H1 (cell line): ENCODE measurements around the gene FTL. TPM values are rescaled to one million over a fixed set of nuclear protein-coding genes. Genes with fewer than 3 reads are reported as not detected.

ENCODE experiments used
- KDM4A ChIP-seq: IDR thresholded peaks from one replicate; pipeline ENCODE4 v1.7.1; 2012; ENCODE audit warnings: low read depth, mild to moderate bottlenecking, moderate library complexity, low read length, inconsistent platforms; ENCODE audit not compliant: severe bottlenecking
- SIN3A ChIP-seq, 2 experiments: IDR thresholded peaks in 1 of 2; conservative IDR thresholded peaks in 1 of 2; 2 replicates each; pipeline ENCODE4 v1.6.1; 2011 to 2012; ENCODE audit warnings: low read length in 2 of 2, improper control_type of control experiment in 1 of 2, low read depth in 1 of 2, mild to moderate bottlenecking in 1 of 2
- TAF1 ChIP-seq: IDR thresholded peaks from 2 replicates; pipeline ENCODE4 v1.6.1; 2011; ENCODE audit warnings: mild to moderate bottlenecking, low read depth, low read length
- TCF12 ChIP-seq: IDR thresholded peaks from 2 replicates; pipeline ENCODE4 v1.6.1; 2011; ENCODE audit warnings: low read depth, mild to moderate bottlenecking, low read length
- polyA plus RNA-seq, 7 experiments: library from polyadenylated mRNA; depleted of rRNA in 3 of 7; stranded (reverse) in 5 of 7; unstranded in 2 of 7; fragments of >200 nt in 5 of 7; fragments of 200-250 nt in 2 of 7; gene quantifications; 1 replicate in 5 of 7; 2 replicates in 1 of 7; 4 replicates in 1 of 7; pipeline versions ENCODE4 v1.2.1 to v1.2.3, GENCODE V29; 2011 to 2013; ENCODE audit warnings: missing spikeins in 2 of 7, mixed read lengths in 2 of 7
- total RNA-seq: library from RNA; stranded (reverse); fragmentation: NEBNext Ultra II Directional; extraction: Animal tissue kit (Norgen Biotek cat#: 25700); gene quantifications from 2 replicates; pipeline ENCODE4 v1.2.1, GENCODE V29; 2021
- TF ChIP-seq, protein P1 (sequence below): fragments of 300-600 bp; sonication (generic); IDR thresholded peaks from 2 replicates; pipeline ENCODE4 v1.7.1; 2012; ENCODE audit warnings: low read length, moderate library complexity, mild to moderate bottlenecking, inconsistent platforms; ENCODE audit not compliant: insufficient replicate concordance
- TF ChIP-seq, protein P2 (sequence below): IDR thresholded peaks from 2 replicates; pipeline ENCODE4 v1.6.1; 2011; ENCODE audit warnings: low read length, improper control_type of control experiment

Gene FTL
- total and polyA plus RNA-seq, 2 of the 8 experiments (the other 6 are each of a cell fraction or from before 2014, with no cell fraction given) = 1,751 to 2,427 TPM

DNA sequence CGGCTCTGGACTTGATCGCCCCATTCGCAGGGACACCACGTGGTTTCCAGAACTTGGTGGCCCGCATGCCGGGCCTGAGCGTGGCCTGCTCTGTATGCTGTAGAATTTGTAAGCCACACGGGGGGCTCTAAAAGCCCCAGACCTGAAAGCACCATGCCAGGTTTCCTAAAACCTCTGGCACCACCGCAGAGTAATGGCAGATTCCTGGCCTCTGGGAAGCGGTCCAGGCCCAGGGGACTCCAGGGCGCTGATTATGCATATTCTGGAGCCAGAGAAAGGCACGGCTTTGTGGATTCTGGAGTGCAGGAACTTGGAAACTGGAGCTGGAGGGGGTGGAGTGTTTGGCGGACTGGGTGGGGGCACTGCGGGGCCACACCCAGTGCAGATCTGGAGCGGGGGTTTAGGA, 3.7 kb downstream of the FTL start (continued):
- TF ChIP-seq, protein P1, sequence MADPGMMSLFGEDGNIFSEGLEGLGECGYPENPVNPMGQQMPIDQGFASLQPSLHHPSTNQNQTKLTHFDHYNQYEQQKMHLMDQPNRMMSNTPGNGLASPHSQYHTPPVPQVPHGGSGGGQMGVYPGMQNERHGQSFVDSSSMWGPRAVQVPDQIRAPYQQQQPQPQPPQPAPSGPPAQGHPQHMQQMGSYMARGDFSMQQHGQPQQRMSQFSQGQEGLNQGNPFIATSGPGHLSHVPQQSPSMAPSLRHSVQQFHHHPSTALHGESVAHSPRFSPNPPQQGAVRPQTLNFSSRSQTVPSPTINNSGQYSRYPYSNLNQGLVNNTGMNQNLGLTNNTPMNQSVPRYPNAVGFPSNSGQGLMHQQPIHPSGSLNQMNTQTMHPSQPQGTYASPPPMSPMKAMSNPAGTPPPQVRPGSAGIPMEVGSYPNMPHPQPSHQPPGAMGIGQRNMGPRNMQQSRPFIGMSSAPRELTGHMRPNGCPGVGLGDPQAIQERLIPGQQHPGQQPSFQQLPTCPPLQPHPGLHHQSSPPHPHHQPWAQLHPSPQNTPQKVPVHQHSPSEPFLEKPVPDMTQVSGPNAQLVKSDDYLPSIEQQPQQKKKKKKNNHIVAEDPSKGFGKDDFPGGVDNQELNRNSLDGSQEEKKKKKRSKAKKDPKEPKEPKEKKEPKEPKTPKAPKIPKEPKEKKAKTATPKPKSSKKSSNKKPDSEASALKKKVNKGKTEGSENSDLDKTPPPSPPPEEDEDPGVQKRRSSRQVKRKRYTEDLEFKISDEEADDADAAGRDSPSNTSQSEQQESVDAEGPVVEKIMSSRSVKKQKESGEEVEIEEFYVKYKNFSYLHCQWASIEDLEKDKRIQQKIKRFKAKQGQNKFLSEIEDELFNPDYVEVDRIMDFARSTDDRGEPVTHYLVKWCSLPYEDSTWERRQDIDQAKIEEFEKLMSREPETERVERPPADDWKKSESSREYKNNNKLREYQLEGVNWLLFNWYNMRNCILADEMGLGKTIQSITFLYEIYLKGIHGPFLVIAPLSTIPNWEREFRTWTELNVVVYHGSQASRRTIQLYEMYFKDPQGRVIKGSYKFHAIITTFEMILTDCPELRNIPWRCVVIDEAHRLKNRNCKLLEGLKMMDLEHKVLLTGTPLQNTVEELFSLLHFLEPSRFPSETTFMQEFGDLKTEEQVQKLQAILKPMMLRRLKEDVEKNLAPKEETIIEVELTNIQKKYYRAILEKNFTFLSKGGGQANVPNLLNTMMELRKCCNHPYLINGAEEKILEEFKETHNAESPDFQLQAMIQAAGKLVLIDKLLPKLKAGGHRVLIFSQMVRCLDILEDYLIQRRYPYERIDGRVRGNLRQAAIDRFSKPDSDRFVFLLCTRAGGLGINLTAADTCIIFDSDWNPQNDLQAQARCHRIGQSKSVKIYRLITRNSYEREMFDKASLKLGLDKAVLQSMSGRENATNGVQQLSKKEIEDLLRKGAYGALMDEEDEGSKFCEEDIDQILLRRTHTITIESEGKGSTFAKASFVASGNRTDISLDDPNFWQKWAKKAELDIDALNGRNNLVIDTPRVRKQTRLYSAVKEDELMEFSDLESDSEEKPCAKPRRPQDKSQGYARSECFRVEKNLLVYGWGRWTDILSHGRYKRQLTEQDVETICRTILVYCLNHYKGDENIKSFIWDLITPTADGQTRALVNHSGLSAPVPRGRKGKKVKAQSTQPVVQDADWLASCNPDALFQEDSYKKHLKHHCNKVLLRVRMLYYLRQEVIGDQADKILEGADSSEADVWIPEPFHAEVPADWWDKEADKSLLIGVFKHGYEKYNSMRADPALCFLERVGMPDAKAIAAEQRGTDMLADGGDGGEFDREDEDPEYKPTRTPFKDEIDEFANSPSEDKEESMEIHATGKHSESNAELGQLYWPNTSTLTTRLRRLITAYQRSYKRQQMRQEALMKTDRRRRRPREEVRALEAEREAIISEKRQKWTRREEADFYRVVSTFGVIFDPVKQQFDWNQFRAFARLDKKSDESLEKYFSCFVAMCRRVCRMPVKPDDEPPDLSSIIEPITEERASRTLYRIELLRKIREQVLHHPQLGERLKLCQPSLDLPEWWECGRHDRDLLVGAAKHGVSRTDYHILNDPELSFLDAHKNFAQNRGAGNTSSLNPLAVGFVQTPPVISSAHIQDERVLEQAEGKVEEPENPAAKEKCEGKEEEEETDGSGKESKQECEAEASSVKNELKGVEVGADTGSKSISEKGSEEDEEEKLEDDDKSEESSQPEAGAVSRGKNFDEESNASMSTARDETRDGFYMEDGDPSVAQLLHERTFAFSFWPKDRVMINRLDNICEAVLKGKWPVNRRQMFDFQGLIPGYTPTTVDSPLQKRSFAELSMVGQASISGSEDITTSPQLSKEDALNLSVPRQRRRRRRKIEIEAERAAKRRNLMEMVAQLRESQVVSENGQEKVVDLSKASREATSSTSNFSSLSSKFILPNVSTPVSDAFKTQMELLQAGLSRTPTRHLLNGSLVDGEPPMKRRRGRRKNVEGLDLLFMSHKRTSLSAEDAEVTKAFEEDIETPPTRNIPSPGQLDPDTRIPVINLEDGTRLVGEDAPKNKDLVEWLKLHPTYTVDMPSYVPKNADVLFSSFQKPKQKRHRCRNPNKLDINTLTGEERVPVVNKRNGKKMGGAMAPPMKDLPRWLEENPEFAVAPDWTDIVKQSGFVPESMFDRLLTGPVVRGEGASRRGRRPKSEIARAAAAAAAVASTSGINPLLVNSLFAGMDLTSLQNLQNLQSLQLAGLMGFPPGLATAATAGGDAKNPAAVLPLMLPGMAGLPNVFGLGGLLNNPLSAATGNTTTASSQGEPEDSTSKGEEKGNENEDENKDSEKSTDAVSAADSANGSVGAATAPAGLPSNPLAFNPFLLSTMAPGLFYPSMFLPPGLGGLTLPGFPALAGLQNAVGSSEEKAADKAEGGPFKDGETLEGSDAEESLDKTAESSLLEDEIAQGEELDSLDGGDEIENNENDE = no peak
- TF ChIP-seq, protein P2, sequence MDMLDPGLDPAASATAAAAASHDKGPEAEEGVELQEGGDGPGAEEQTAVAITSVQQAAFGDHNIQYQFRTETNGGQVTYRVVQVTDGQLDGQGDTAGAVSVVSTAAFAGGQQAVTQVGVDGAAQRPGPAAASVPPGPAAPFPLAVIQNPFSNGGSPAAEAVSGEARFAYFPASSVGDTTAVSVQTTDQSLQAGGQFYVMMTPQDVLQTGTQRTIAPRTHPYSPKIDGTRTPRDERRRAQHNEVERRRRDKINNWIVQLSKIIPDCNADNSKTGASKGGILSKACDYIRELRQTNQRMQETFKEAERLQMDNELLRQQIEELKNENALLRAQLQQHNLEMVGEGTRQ = no peak
- TF ChIP-seq TAF1 (no peak), TCF12 (no peak), KDM4A (no peak), SIN3A (conservative IDR thresholded peaks at IDR 0.05 in 1 of 2, IDR thresholded peaks at IDR 0.05 in 1 of 2; ENCODE audit: low read depth in 1 of 2, low read length in 2 of 2) (no peak)
- TF ChIP-seq, all 59 proteins: peak for 0
